ENCODE measurements around the gene CNGB1.

CNGB1 gene

GRCh38 chr16:57940382-57940966 is 30.5 kb downstream of the CNGB1 start:
- no peaks in the 10 kb centered on the region for H3K4me1 ChIP-seq (ENCODE audit: insufficient read depth, low read length, poor library complexity, severe bottlenecking)
- no peaks in the 10 kb centered on the region for H3F3A ChIP-seq (ENCODE audit: low read depth)
- no peak overlapping the region for H3K4me3 ChIP-seq (ENCODE audit: low read length, poor library complexity, severe bottlenecking)
- no peaks in the 10 kb centered on the region for H4K20me1 ChIP-seq (ENCODE audit: insufficient read depth, low read length, poor library complexity, severe bottlenecking)
- H2AFZ ChIP-seq (ENCODE audit: low read length), result no peak overlapping the region
- TF ChIP-seq EZH2phosphoT487 (IDR thresholded peaks at IDR 0.05; ENCODE audit: borderline replicate concordance) (no peak), CTCF (conservative IDR thresholded peaks at IDR 0.05; ENCODE audit: low read length) (no peak)
- H3K9me2 ChIP-seq (replicated peaks; ENCODE audit: low read depth, low read length), result no peaks in the 10 kb centered on the region
- no peak overlapping the region for H3K9ac ChIP-seq (ENCODE audit: low read depth, low read length, poor library complexity, severe bottlenecking)
- no peaks in the 10 kb centered on the region for H3K36me3 ChIP-seq (ENCODE audit: insufficient read depth, low read length)
- no peaks in the 10 kb centered on the region for H3K79me2 ChIP-seq (ENCODE audit: insufficient read depth, low read length)
- no peaks in the 10 kb centered on the region for H3K9me3 ChIP-seq (ENCODE audit: insufficient read depth, low read depth, low read length)
- H3K27me3 ChIP-seq (ENCODE audit: insufficient read depth, low read length, poor library complexity, severe bottlenecking), result no peaks in the 10 kb centered on the region
- no peak overlapping the region for H3K4me2 ChIP-seq (ENCODE audit: low read depth, low read length, poor library complexity, severe bottlenecking)

- Histone ChIP-seq H3K4me3 (ENCODE audit: low read length, poor library complexity, severe bottlenecking) (no peak overlapping the region), H3K36me3 (ENCODE audit: insufficient read depth, low read length) (no peaks in the 10 kb centered on the region), H3K79me2 (ENCODE audit: insufficient read depth, low read length) (no peaks in the 10 kb centered on the region), H3K4me1 (ENCODE audit: insufficient read depth, low read length, poor library complexity, severe bottlenecking) (no peaks in the 10 kb centered on the region), H3K27me3 (ENCODE audit: insufficient read depth, low read length, poor library complexity, severe bottlenecking) (no peaks in the 10 kb centered on the region), H4K20me1 (ENCODE audit: insufficient read depth, low read length, poor library complexity, severe bottlenecking) (no peaks in the 10 kb centered on the region), H3K4me2 (ENCODE audit: low read depth, low read length, poor library complexity, severe bottlenecking) (no peak overlapping the region), H3K9ac (ENCODE audit: low read depth, low read length, poor library complexity, severe bottlenecking) (no peak overlapping the region), H3K9me3 (ENCODE audit: insufficient read depth, low read depth, low read length) (no peaks in the 10 kb centered on the region), H3F3A (ENCODE audit: low read depth) (no peaks in the 10 kb centered on the region), H3K9me2 (replicated peaks; ENCODE audit: low read depth, low read length) (no peaks in the 10 kb centered on the region), H2AFZ (ENCODE audit: low read length) (no peak overlapping the region)
- TF ChIP-seq CTCF (conservative IDR thresholded peaks at IDR 0.05; ENCODE audit: low read length) (no peak; the same call in 1 of the 2 replicates), EZH2phosphoT487 (IDR thresholded peaks at IDR 0.05; ENCODE audit: borderline replicate concordance) (no peak)
Measured at GRCh38 chr16:57939872-57940224, 31.1 kb downstream of the CNGB1 start.

GRCh38 chr16:57938936-57939871 is 31.7 kb downstream of the CNGB1 start:
- H3K4me1 ChIP-seq (ENCODE audit: insufficient read depth, low read length, poor library complexity, severe bottlenecking), result no peaks in the 10 kb centered on the region
- H3K4me3 ChIP-seq (ENCODE audit: low read length, poor library complexity, severe bottlenecking), result no peak overlapping the region
- no peaks in the 10 kb centered on the region for H3K9me3 ChIP-seq (ENCODE audit: insufficient read depth, low read depth, low read length)
- H3K79me2 ChIP-seq (ENCODE audit: insufficient read depth, low read length), result no peaks in the 10 kb centered on the region
- H3K4me2 ChIP-seq (ENCODE audit: low read depth, low read length, poor library complexity, severe bottlenecking), result no peak overlapping the region
- H3K36me3 ChIP-seq (ENCODE audit: insufficient read depth, low read length), result no peaks in the 10 kb centered on the region
- no peak for TF ChIP-seq EZH2phosphoT487 (IDR thresholded peaks at IDR 0.05; ENCODE audit: borderline replicate concordance)
- peak; percentile 53 for TF ChIP-seq CTCF (conservative IDR thresholded peaks at IDR 0.05; ENCODE audit: low read length)
- H3F3A ChIP-seq (ENCODE audit: low read depth), result no peaks in the 10 kb centered on the region
- no peak overlapping the region for H2AFZ ChIP-seq (ENCODE audit: low read length)
- H3K9me2 ChIP-seq (replicated peaks; ENCODE audit: low read depth, low read length), result no peaks in the 10 kb centered on the region
- no peaks in the 10 kb centered on the region for H4K20me1 ChIP-seq (ENCODE audit: insufficient read depth, low read length, poor library complexity, severe bottlenecking)
- H3K9ac ChIP-seq (ENCODE audit: low read depth, low read length, poor library complexity, severe bottlenecking), result no peak overlapping the region
- H3K27me3 ChIP-seq (ENCODE audit: insufficient read depth, low read length, poor library complexity, severe bottlenecking), result no peaks in the 10 kb centered on the region

Data from Loucy (cell line).